Body of pancreas (tissue), 4 donors: ENCODE measurements around the gene GJD2. TPM values are rescaled to one million over a fixed set of nuclear protein-coding genes. Genes with fewer than 3 reads are reported as not detected.

Experiments used
- ATAC-seq: fragments of 150-250 bp; one replicate; pipeline ENCODE4 v1.9.1; 2016
- DNase-seq, 4 donors: peaks; one replicate each; pipeline ENCODE4 v3.0.0-alpha.2; 2019
- H3K27ac ChIP-seq, 4 donors: fragments of 200-600 bp; sonication (generic); 1 replicate in 3 of 4; 2 replicates in 1 of 4; pipeline versions ENCODE4 v1.5.1 to v1.6.1; 2016 to 2019; ENCODE audit warnings: mild to moderate bottlenecking in 1 of 4, mixed read lengths in 1 of 4, moderate library complexity in 1 of 4
- H3K27me3 ChIP-seq, 2 donors: fragments of 200-600 bp; sonication (generic); one replicate each; pipeline ENCODE4 v1.6.0; 2016; ENCODE audit warnings: mild to moderate bottlenecking in 1 of 2
- H3K36me3 ChIP-seq, 2 donors: fragments of 200-600 bp; sonication (generic); replicated peaks in 1 of 2; 2 replicates each; pipeline ENCODE4 v1.5.1; 2016; ENCODE audit warnings: low read depth in 2 of 2; ENCODE audit not compliant: insufficient read depth in 1 of 2
- H3K4me1 ChIP-seq: fragments of 200-600 bp; sonication (generic); one replicate; pipeline ENCODE4 v1.6.0; 2016
- H3K4me3 ChIP-seq, 2 donors: fragments of 200-600 bp; sonication (generic); 1 replicate in 1 of 2; 2 replicates in 1 of 2; pipeline ENCODE4 v1.5.1; 2016 to 2019
- H3K9me3 ChIP-seq, 3 donors: fragments of 200-600 bp; sonication (generic); 1 replicate in 2 of 3; 2 replicates in 1 of 3; pipeline ENCODE4 v1.5.1; 2016
- POLR2A ChIP-seq, 3 donors: fragments of 450-650 bp; IDR thresholded peaks; one replicate each; pipeline ENCODE4 v1.6.1; 2016; ENCODE audit warnings: antibody characterized with exemption in 3 of 3, mild to moderate bottlenecking in 2 of 3
- WGBS, 2 donors: methylation state at CpG; one replicate each; pipeline ENCODE4 v1.1.5; 2017; 5-methylcytosine and 5-hydroxymethylcytosine counted together
- intact Hi-C: fragments of 100-400 bp; cut with DNase I; formaldehyde crosslinking; loops from one replicate; pipeline ENCODE4 v1.15.1; 2023
- total RNA-seq, 2 donors: library from RNA; depleted of rRNA; stranded (reverse); fragments of >200 nt; gene quantifications; one replicate each; pipeline ENCODE4 v1.1.0, GENCODE V29; 2016
- TF ChIP-seq, protein P1 (sequence below), 7 experiments: fragments of 450-650 bp in 4 of 7; fragments of 200-600 bp in 3 of 7; sonication (generic) in 3 of 7; IDR thresholded peaks; one replicate each; pipeline ENCODE4 v1.5.1; 2016 to 2019; ENCODE audit warnings: antibody characterized with exemption in 7 of 7

GJD2 gene
- total RNA-seq, 2 donors from 2014 or later: 2.3 to 4.0 TPM

DNA sequence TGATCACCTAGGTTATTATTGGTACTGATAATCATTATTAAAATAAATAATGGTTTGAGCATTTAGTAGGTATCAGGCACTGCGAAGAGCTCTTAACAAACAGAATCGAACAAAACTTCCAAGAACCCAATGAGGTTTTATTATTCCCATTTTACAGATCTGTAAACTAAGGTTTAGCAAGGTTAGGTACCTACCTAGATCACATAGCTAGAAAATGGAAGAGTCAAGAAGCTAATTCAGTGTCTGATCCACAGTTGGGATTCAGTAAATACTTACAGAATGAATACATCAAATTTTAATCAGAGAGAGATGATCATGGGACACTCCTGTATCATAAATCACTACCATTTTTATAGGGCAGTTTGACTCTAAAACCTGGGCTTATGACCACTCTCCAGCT, 15.5 kb downstream of the GJD2 start:
- no peak for TF ChIP-seq POLR2A (IDR thresholded peaks at IDR 0.05)
- TF ChIP-seq, protein P1, sequence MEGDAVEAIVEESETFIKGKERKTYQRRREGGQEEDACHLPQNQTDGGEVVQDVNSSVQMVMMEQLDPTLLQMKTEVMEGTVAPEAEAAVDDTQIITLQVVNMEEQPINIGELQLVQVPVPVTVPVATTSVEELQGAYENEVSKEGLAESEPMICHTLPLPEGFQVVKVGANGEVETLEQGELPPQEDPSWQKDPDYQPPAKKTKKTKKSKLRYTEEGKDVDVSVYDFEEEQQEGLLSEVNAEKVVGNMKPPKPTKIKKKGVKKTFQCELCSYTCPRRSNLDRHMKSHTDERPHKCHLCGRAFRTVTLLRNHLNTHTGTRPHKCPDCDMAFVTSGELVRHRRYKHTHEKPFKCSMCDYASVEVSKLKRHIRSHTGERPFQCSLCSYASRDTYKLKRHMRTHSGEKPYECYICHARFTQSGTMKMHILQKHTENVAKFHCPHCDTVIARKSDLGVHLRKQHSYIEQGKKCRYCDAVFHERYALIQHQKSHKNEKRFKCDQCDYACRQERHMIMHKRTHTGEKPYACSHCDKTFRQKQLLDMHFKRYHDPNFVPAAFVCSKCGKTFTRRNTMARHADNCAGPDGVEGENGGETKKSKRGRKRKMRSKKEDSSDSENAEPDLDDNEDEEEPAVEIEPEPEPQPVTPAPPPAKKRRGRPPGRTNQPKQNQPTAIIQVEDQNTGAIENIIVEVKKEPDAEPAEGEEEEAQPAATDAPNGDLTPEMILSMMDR (IDR thresholded peaks at IDR 0.05): no peak
- H3K27me3 ChIP-seq: no peaks in the 10 kb centered on the region
- ATAC-seq (no peak), DNase-seq (no peak)
- WGBS, 2 donors: 76 to 93% methylated on average over 2 of the region's 2 CpGs
- no peak overlapping the region for H3K4me3 ChIP-seq
- H3K27ac ChIP-seq: no peak overlapping the region
- H3K9me3 ChIP-seq: no peaks in the 10 kb centered on the region
- H3K4me1 ChIP-seq: no peaks in the 10 kb centered on the region
- intact Hi-C loops: no loop called here
- no peaks in the 10 kb centered on the region for H3K36me3 ChIP-seq

DNA sequence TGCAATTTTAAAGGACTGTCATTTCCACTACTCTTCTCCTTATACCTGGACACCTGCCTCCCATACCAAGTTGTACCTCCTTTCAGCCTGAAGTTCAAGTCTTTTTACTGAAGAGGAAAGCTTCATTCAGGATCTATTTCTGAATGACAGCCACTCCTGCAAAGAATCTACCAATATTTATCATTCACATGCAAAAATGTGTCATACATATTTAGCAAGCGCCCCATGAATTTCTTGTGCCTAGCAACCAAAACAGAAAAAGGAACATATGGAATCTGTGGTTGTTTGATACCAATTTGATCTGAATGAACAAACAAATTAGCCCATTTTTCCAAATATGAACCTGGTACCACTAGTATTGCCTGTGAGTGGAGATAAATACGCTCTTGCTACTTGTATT, 16.8 kb downstream of the GJD2 start:
- DNase-seq: no peak
- TF ChIP-seq POLR2A (IDR thresholded peaks at IDR 0.05): no peak
- TF ChIP-seq, protein P1 (IDR thresholded peaks at IDR 0.05): no peak
- ATAC-seq: no peak
- Histone ChIP-seq H3K9me3 (no peaks in the 10 kb centered on the region), H3K27me3 (no peaks in the 10 kb centered on the region), H3K27ac (no peak overlapping the region), H3K36me3 (no peaks in the 10 kb centered on the region), H3K4me1 (no peaks in the 10 kb centered on the region), H3K4me3 (no peak overlapping the region)
- WGBS, 2 donors: 73 to 88% methylated on average over 2 of the region's 2 CpGs
- intact Hi-C loops: no loop called here

DNA sequence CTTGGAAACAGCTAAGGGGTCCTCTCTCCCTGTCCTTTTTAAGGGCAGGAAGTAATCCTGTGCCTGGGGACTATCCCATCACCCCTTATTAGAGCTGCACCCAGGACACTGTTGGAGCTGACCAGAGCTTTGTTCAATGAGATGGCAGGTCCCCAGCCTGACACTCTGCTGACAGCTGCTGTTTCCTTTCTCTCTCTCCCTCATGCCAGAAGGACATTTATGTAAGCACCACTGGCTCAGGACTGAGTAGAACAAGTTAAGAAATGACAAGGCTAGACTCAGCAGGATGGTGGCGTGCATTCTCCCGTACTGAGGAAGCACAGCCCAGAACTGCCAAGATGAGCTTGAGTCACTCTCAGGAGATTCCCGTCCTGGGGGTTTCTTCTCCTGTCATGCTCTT, 17.3 kb downstream of the GJD2 start:
- 23 to 34% methylated on average over 3 of the region's 3 CpGs for WGBS, 2 donors

DNA sequence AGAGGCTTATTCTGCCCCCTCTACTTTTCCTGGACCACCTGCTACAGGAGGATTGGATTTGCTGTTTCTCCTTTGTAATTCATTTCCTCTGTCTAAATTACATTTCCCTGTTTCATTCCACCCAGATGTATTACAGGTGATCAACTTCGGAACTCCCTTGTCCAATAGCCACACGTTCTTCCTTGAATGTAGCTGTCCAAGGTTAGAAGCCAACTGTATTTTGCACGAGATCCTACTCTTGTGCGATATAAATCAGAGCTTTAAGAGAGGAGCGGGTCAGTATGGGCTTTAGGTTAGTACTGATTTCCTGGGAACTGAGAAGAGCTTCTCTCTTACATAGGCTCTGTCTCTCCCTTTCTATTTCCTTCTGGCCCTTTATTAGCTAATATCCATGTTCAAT, 20.5 kb downstream of the GJD2 start:
- no peak overlapping the region for H3K4me3 ChIP-seq
- no peaks in the 10 kb centered on the region for H3K9me3 ChIP-seq
- H3K36me3 ChIP-seq: no peaks in the 10 kb centered on the region
- DNase-seq: no peak
- TF ChIP-seq POLR2A (IDR thresholded peaks at IDR 0.05): no peak
- TF ChIP-seq, protein P1 (IDR thresholded peaks at IDR 0.05): no peak
- no peak for ATAC-seq
- no peaks in the 10 kb centered on the region for H3K27me3 ChIP-seq
- no peak overlapping the region for H3K27ac ChIP-seq
- intact Hi-C loops: no loop called here
- no peaks in the 10 kb centered on the region for H3K4me1 ChIP-seq
- WGBS, 2 donors: 47 to 59% methylated on average over 5 of the region's 5 CpGs

More for the DNA sequence above, 17.3 kb downstream of the GJD2 start:
- no peaks in the 10 kb centered on the region for H3K9me3 ChIP-seq
- no peak overlapping the region for H3K27ac ChIP-seq
- H3K36me3 ChIP-seq: no peaks in the 10 kb centered on the region
- peak; percentile 38 for ATAC-seq
- no peak overlapping the region for H3K4me3 ChIP-seq
- intact Hi-C loops: no loop called here
- no peaks in the 10 kb centered on the region for H3K4me1 ChIP-seq
- peak in 2 of 4 donors; percentile 18 to 31 for DNase-seq
- TF ChIP-seq, protein P1 (IDR thresholded peaks at IDR 0.05): no peak
- H3K27me3 ChIP-seq: no peaks in the 10 kb centered on the region

DNA sequence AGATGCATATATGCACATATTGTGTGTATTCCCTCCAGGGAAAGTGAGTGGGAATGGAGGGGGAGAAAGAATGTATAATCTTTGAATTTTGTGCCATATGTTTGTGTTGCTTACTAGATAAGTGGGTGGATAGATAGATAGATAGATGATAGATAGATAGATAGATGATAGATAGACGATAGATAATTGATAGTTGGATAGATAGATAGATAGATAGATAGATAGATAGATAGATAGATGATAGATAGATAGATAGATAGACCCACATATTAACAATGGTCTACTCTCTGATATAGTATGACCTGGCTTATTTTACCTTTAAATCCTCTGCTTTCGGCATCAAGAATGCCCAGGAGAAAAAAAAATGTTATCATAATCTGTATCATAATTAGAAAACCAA, 21.2 kb downstream of the GJD2 start:
- Histone ChIP-seq H3K4me3 (no peak overlapping the region), H3K9me3 (no peaks in the 10 kb centered on the region), H3K4me1 (no peaks in the 10 kb centered on the region), H3K27ac (no peak overlapping the region), H3K36me3 (no peaks in the 10 kb centered on the region), H3K27me3 (no peaks in the 10 kb centered on the region)
- TF ChIP-seq POLR2A (IDR thresholded peaks at IDR 0.05): no peak
- TF ChIP-seq, protein P1 (IDR thresholded peaks at IDR 0.05): no peak
- WGBS, 2 donors: 41 to 53% methylated on average over 2 of the region's 2 CpGs
- no peak for DNase-seq
- no peak for ATAC-seq
- intact Hi-C loops: no loop called here
